Activated naive CD4-positive, alpha-beta T cell treated with Interleukin-2 at 50 U/mL for 16 hours (primary cell): ENCODE measurements around the gene TGFBR3.
A peak's percentile ranks its signal among the peaks of the same experiment; 100 is the strongest.

ENCODE experiments used
- DNase-seq: peaks from one replicate; pipeline ENCODE4 v3.0.0-alpha.2; 2020

TGFBR3 gene

GRCh38 chr1:91885716-91886506 is at the start of gene TGFBR3:
Gene TGFBR3, minus strand, starts transcription at chr1:91886151. Its CDS starts 24,620 bp downstream, at chr1:91861531.
- peak; percentile 80 for DNase-seq

DNA sequence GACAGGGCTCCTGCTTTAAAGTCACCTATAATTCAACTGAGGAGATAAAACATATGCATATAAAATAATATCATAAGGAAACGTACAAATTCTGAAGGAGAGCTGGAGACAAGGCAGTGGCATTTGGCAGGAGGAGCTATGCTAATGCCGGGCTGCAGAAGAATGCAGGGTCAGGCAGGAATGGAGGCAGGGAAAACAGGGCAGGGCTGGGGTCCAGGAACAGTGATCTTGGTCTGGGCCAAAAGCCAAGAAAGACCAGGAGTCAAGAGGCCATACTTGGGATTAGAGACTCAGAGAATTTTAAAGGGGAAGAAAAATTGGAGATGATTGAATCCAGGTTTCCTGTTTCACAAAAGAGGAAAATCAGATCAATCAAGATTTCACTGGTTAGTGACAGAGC is 43.3 kb upstream of the TGFBR3 start:
- DNase-seq: no peak

- DNase-seq: no peak
Observed at GRCh38 chr1:91928026-91928425, 42.1 kb upstream of the TGFBR3 start.

GRCh38 chr1:91925644-91926435 is 39.9 kb upstream of the TGFBR3 start:
- DNase-seq: no peak

DNA sequence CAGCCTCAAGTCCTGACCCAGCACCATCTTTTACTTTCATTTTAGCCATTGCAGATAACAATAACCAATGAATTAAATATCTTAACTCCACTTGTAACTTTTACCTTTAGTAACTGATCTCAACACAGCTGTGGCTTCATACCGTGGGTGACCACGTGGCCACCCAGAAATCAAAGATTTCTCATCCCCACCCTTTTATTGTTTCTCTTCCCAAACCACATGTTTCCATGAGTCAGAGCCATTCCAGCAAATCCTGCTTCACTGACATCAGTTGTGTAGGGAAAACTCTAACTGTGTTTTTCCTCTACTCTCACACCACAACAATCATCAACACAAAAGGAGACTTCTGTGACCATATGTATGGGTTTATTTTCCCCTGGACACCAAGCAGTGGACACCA is 38.2 kb upstream of the TGFBR3 start:
- no peak for DNase-seq

GRCh38 chr1:91919962-91920361 is 34.0 kb upstream of the TGFBR3 start:
- DNase-seq: no peak

DNA sequence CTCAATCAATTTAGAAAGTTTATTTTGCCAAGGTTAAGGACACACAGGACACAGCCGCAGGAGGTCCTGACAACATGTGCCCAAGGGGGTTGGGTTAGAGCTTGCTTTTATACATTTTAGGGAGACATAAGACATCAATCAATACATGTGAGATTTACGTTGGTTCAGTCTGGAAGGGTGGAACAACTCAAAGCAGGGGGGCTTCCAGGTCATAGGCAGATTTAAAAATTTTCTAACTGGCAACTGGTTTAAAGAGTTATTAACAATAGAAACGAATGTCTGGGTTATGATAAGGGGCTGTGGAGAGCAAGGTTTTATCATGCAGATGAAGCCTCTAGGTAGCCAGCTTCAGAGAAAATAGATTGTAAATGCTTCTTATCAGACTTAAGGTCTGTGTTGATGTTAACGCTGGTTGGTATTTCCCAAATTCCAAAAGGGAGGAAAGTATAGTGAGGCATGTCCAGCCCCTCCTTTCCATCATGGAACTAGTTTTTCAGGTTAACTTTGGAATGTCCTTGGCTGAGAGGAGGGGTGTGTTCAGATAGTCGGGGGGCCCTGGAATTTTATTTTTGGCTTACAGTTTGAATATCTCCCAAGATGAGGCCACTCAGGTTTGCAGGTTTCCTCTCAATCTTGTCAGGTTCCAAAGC is 31.0 kb upstream of the TGFBR3 start:
- no peak for DNase-seq

DNA sequence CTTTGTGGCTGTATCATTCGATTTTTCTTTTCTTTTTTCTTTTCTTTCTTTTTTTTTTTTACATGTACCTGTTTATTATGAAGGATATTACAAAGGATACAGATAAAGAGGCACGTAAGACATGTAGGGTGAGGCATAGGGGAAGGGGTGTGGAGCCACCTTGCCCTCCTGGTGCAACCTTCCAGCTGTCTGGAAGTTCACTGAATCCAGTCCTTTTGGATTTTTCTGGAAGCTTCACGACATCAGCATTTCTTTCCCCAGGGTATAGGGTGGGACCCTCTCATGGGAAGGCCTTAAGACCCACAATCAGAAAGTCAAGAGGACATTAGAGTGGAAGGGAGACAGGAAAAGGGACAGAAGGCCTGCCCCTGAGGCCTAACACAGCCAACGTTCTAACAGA is 30.1 kb upstream of the TGFBR3 start:
- DNase-seq: no peak

GRCh38 chr1:91913018-91913417 is 27.1 kb upstream of the TGFBR3 start:
- no peak for DNase-seq

DNA sequence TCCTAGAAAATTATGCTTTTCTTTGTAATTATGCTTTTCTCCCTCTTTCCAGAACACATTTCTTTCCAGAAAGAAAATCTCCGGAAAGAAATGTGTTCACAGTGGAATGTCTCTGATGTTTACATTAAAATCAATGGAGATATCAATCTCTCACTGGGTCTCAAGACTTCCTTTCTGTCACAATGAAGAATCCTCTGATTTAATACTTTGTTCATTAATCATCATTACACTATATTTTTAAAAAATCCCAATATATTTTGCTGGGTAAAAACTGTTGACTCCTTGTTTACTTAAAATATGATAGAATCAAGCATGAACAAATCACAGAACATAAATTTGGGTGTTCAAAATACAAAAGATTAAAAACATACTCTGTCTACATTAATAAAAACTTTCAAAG is 26.3 kb upstream of the TGFBR3 start:
- no peak for DNase-seq

GRCh38 chr1:91901231-91901630 is 15.3 kb upstream of the TGFBR3 start:
- no peak for DNase-seq

DNA sequence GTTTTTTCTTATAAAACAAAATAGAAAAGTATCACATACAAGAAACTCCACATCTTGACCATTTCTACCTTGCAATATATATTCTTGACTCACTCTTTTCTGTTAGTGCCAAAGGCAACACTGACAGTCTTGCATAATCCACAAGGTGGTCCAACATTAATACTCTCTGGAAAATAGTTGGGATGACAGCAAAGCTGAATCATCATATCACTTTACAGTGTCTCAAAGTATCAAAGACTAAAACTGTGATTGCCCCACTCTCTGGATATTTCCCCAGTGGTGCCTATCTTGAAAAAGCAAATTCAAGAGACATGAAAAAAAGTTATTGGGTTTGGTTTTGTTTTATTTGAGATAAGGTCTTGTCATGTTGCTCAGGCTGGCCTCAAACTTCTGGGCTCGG is 14.6 kb upstream of the TGFBR3 start:
- DNase-seq: no peak

- DNase-seq: no peak
Observed at GRCh38 chr1:91897016-91897415, 11.1 kb upstream of the TGFBR3 start.

- DNase-seq: no peak
Observed at GRCh38 chr1:91895832-91896556, 10.0 kb upstream of the TGFBR3 start.

- no peak for DNase-seq
Observed at GRCh38 chr1:91894036-91894761, 8.2 kb upstream of the TGFBR3 start.

DNA sequence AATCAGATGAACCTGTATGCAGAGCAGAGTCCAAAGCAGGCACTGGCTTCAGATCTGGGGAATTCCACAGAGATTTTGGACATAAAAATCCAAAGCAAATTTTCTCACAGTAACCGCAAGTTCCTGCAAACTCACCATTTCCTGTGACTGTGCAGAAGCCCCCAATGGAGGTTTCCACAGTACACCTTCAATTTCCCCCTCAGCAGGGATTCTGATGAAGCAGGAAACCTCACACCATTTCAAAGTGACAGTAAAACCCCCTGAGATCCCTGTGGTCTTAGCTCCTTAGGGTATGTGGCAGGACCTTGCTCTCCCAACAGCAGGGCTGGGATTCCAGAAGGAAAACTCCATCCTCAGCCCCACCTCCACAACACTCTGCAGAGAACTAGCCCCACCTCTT is 6.0 kb upstream of the TGFBR3 start:
- DNase-seq: no peak

DNA sequence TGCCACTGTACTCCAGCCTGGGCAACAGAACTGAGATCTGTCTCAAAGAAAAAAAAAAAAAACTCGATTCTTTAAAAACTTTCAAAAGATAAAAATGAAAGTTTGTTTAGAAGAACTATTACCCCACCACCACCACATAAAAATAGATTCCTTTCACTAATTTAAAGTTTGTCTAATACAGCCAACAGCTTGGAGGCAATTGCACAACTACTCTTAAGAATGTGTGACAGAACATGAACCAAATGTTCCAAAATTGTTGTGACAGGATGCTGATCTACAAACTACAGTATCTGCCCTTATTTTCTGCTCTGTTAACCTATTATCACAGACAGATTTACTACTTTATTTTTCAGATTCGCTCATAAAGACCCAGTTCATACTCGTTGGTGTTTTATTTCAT is 5.5 kb upstream of the TGFBR3 start:
- DNase-seq: no peak

DNA sequence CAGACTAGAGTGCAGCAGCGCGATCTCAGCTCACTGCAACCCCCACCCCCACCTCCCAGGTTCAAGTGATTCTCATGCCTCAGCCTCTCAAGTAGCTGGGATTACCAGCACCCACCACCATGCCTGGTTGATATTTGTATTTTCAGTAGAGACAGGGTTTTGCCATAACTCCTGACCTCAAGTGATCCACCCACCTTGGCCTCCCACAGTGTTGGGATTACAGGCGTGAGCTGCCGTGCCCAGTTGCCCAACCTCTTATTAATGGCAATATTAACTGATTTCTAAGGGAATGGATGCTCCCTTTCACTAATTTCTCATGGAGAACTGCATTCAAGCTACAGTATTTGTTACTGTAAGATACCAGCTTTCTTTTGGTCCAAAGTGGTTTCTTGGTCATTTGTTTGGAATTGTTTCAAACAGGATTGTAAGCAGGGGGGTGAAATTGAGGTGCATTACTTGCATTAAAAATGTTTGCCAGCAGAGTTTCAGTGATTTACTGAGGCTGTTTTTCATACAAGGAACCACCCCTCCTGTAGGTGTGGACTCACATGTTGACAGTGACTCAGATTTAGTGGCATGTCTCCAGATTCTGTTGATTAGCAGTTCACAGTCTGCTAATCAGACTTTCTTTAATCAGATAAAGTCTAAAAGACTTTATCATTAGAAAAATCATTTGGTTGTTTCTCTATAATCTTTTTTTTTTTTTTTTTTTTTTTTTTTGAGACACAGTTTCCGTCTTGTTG is 3.9 kb upstream of the TGFBR3 start:
- no peak for DNase-seq

DNA sequence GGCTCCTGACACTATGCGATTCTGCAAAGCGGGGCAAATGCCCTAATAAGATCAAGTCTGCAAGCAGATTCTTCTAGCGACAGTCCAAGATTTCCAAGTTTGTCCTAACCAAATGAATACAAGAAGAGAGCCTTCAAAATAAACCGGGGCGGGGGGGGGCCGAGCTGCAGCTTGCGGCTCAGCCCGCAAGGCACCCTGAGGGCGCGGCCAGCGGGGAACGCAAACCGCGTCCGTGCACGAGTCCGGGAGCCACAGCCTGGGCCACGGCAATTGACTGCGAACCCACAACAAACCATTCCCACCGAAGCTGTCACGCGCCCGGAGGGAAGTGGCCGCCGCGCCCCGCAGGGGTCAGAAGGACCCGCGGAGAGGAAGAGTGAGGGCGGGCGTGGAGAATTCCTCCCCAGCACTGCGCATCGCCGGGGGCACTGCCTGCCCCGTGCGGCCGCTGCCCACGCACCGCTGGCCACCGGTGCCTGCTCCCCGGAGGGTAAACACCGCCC is 687 bp downstream of the TGFBR3 start:
- DNase-seq: peak; percentile 34

DNA sequence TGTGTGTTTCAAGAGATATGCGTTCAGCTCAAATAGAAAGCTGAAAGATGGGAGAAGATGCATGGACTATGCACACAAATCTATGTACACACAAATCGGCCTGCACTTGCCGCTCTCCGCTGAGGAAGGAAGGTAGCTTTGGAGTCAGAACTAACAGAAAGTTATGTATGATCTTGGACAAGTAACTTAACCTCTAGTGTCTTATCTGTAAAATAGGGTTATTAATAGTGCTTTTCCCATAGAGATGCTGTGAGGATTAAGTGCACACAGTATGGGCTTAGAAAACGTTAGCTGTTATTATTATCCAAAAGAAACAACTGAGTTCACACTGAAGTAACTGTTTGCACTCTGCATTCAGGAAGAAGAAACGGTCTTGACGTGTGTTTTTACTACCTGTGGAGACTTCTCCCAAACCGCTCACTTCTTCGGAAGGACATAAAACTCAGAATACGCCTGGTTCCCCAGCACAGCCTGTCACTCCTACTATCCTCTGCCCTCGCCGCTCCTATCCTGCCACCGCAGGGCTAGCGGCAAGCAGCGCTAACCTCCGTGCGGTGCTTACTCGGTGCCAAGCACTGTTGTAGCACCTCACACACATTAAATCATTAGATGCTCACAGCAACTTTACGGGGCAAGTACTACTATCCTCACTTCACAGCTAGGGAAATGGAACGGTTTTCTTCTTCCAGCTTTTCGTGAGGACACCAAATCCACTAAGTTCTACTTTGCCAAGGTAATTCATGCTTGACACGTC is 1.3 kb downstream of the TGFBR3 start:
- peak; percentile 53 for DNase-seq

GRCh38 chr1:91883470-91883869 is 2.5 kb downstream of the TGFBR3 start:
- DNase-seq: no peak
